ENCODE measurements around the gene COQ7.
A peak's percentile ranks its signal among the peaks of the same experiment; 100 is the strongest.

COQ7 gene

GRCh38 chr16:19067349-19068236 lies at the start of gene COQ7:
Gene COQ7 (plus strand): TSS chr16:19067614. CDS start chr16:19067665, 51 bp downstream.
- Histone ChIP-seq H3K4me3 (ENCODE audit: insufficient read length, low read depth) (peak within 1 kb of the TSS; percentile 94), H3K9me3 (ENCODE audit: insufficient read depth, low read length) (no peaks in the 10 kb centered on the region), H3K27me3 (ENCODE audit: insufficient read depth, insufficient read length) (no peaks in the 10 kb centered on the region), H3K9ac (ENCODE audit: insufficient read length, low read depth) (peak within 1 kb of the TSS; percentile 87), H3K36me3 (ENCODE audit: insufficient read depth, insufficient read length, low read length) (peaks cover 17% of the 10 kb centered on the region), H3K4me1 (ENCODE audit: insufficient read depth, insufficient read length) (no peaks in the 10 kb centered on the region)
- TF ChIP-seq ZNF274 (IDR thresholded peaks at IDR 0.05; ENCODE audit: low read depth, low read length) (no peak), SUZ12 (IDR thresholded peaks at IDR 0.05; ENCODE audit: extremely low read depth, insufficient read depth, insufficient read length) (no peak), YY1 (IDR thresholded peaks at IDR 0.05; ENCODE audit: insufficient read depth, insufficient read length) (no peak)
- DNase-seq (ENCODE audit: low read depth, low spot score) = peak; percentile 99

- DNase-seq (ENCODE audit: low read depth, low spot score) = no peak
- TF ChIP-seq YY1 (IDR thresholded peaks at IDR 0.05; ENCODE audit: insufficient read depth, insufficient read length) (no peak), SUZ12 (IDR thresholded peaks at IDR 0.05; ENCODE audit: extremely low read depth, insufficient read depth, insufficient read length) (no peak), ZNF274 (IDR thresholded peaks at IDR 0.05; ENCODE audit: low read depth, low read length) (no peak)
Observed at GRCh38 chr16:19020689-19021088, 46.7 kb upstream of the COQ7 start.

GRCh38 chr16:19021747-19022146 lies 45.7 kb upstream of the COQ7 start:
- Histone ChIP-seq H3K4me1 (ENCODE audit: insufficient read depth, insufficient read length) (no peaks in the 10 kb centered on the region), H3K36me3 (ENCODE audit: insufficient read depth, insufficient read length, low read length) (peaks cover 36% of the 10 kb centered on the region), H3K9me3 (ENCODE audit: insufficient read depth, low read length) (peaks cover 9% of the 10 kb centered on the region), H3K9ac (ENCODE audit: insufficient read length, low read depth) (no peak overlapping the region), H3K4me3 (ENCODE audit: insufficient read length, low read depth) (no peak overlapping the region), H3K27me3 (ENCODE audit: insufficient read depth, insufficient read length) (no peaks in the 10 kb centered on the region)
- TF ChIP-seq YY1 (IDR thresholded peaks at IDR 0.05; ENCODE audit: insufficient read depth, insufficient read length) (no peak), ZNF274 (IDR thresholded peaks at IDR 0.05; ENCODE audit: low read depth, low read length) (no peak)
- no peak for DNase-seq (ENCODE audit: low read depth, low spot score)

More at GRCh38 chr16:19020689-19021088, 46.7 kb upstream of the COQ7 start:
- Histone ChIP-seq H3K36me3 (ENCODE audit: insufficient read depth, insufficient read length, low read length) (peaks cover 43% of the 10 kb centered on the region), H3K4me3 (ENCODE audit: insufficient read length, low read depth) (no peak overlapping the region), H3K4me1 (ENCODE audit: insufficient read depth, insufficient read length) (peaks cover 3% of the 10 kb centered on the region), H3K27me3 (ENCODE audit: insufficient read depth, insufficient read length) (no peaks in the 10 kb centered on the region), H3K9me3 (ENCODE audit: insufficient read depth, low read length) (peaks cover 9% of the 10 kb centered on the region), H3K9ac (ENCODE audit: insufficient read length, low read depth) (no peak overlapping the region)

GRCh38 chr16:19027416-19027815 lies 40.0 kb upstream of the COQ7 start:
- H3K9ac ChIP-seq (ENCODE audit: insufficient read length, low read depth) = no peak overlapping the region
- TF ChIP-seq SUZ12 (IDR thresholded peaks at IDR 0.05; ENCODE audit: extremely low read depth, insufficient read depth, insufficient read length) = no peak
- no peak for TF ChIP-seq ZNF274 (IDR thresholded peaks at IDR 0.05; ENCODE audit: low read depth, low read length)
- TF ChIP-seq YY1 (IDR thresholded peaks at IDR 0.05; ENCODE audit: insufficient read depth, insufficient read length) = no peak
- no peaks in the 10 kb centered on the region for H3K4me1 ChIP-seq (ENCODE audit: insufficient read depth, insufficient read length)
- no peaks in the 10 kb centered on the region for H3K27me3 ChIP-seq (ENCODE audit: insufficient read depth, insufficient read length)
- H3K4me3 ChIP-seq (ENCODE audit: insufficient read length, low read depth) = no peak overlapping the region
- peaks cover 27% of the 10 kb centered on the region for H3K36me3 ChIP-seq (ENCODE audit: insufficient read depth, insufficient read length, low read length)
- H3K9me3 ChIP-seq (ENCODE audit: insufficient read depth, low read length) = no peaks in the 10 kb centered on the region
- DNase-seq (ENCODE audit: low read depth, low spot score) = no peak

GRCh38 chr16:19029980-19030379 lies 37.4 kb upstream of the COQ7 start:
- H3K9ac ChIP-seq (ENCODE audit: insufficient read length, low read depth) = no peak overlapping the region
- no peaks in the 10 kb centered on the region for H3K4me1 ChIP-seq (ENCODE audit: insufficient read depth, insufficient read length)
- TF ChIP-seq ZNF274 (IDR thresholded peaks at IDR 0.05; ENCODE audit: low read depth, low read length) (no peak), SUZ12 (IDR thresholded peaks at IDR 0.05; ENCODE audit: extremely low read depth, insufficient read depth, insufficient read length) (no peak), YY1 (IDR thresholded peaks at IDR 0.05; ENCODE audit: insufficient read depth, insufficient read length) (no peak)
- no peaks in the 10 kb centered on the region for H3K27me3 ChIP-seq (ENCODE audit: insufficient read depth, insufficient read length)
- peaks cover 27% of the 10 kb centered on the region for H3K36me3 ChIP-seq (ENCODE audit: insufficient read depth, insufficient read length, low read length)
- H3K9me3 ChIP-seq (ENCODE audit: insufficient read depth, low read length) = no peaks in the 10 kb centered on the region
- no peak overlapping the region for H3K4me3 ChIP-seq (ENCODE audit: insufficient read length, low read depth)
- DNase-seq (ENCODE audit: low read depth, low spot score) = no peak

GRCh38 chr16:19031738-19032137 lies 35.7 kb upstream of the COQ7 start:
- Histone ChIP-seq H3K4me1 (ENCODE audit: insufficient read depth, insufficient read length) (no peaks in the 10 kb centered on the region), H3K9ac (ENCODE audit: insufficient read length, low read depth) (no peak overlapping the region), H3K4me3 (ENCODE audit: insufficient read length, low read depth) (no peak overlapping the region), H3K27me3 (ENCODE audit: insufficient read depth, insufficient read length) (no peaks in the 10 kb centered on the region), H3K36me3 (ENCODE audit: insufficient read depth, insufficient read length, low read length) (peaks cover 27% of the 10 kb centered on the region), H3K9me3 (ENCODE audit: insufficient read depth, low read length) (no peaks in the 10 kb centered on the region)
- TF ChIP-seq YY1 (IDR thresholded peaks at IDR 0.05; ENCODE audit: insufficient read depth, insufficient read length) = no peak
- TF ChIP-seq SUZ12 (IDR thresholded peaks at IDR 0.05; ENCODE audit: extremely low read depth, insufficient read depth, insufficient read length) = no peak
- TF ChIP-seq ZNF274 (IDR thresholded peaks at IDR 0.05; ENCODE audit: low read depth, low read length) = no peak
- no peak for DNase-seq (ENCODE audit: low read depth, low spot score)

GRCh38 chr16:19033761-19034160 lies 33.7 kb upstream of the COQ7 start:
- Histone ChIP-seq H3K9ac (ENCODE audit: insufficient read length, low read depth) (no peak overlapping the region), H3K4me3 (ENCODE audit: insufficient read length, low read depth) (no peak overlapping the region), H3K4me1 (ENCODE audit: insufficient read depth, insufficient read length) (no peaks in the 10 kb centered on the region), H3K9me3 (ENCODE audit: insufficient read depth, low read length) (no peaks in the 10 kb centered on the region), H3K27me3 (ENCODE audit: insufficient read depth, insufficient read length) (no peaks in the 10 kb centered on the region), H3K36me3 (ENCODE audit: insufficient read depth, insufficient read length, low read length) (peaks cover 27% of the 10 kb centered on the region)
- no peak for TF ChIP-seq YY1 (IDR thresholded peaks at IDR 0.05; ENCODE audit: insufficient read depth, insufficient read length)
- no peak for TF ChIP-seq SUZ12 (IDR thresholded peaks at IDR 0.05; ENCODE audit: extremely low read depth, insufficient read depth, insufficient read length)
- no peak for TF ChIP-seq ZNF274 (IDR thresholded peaks at IDR 0.05; ENCODE audit: low read depth, low read length)
- no peak for DNase-seq (ENCODE audit: low read depth, low spot score)
